Activated CD8-positive, alpha-beta memory T cell treated with anti-CD3 and anti-CD28 coated beads, Interleukin-2, amount 50 U/mL, for 1 hour (primary cell): ENCODE data around the gene ALG1.
"Not testable (repeated sequence)": the region's sequence is repeated elsewhere in the genome, so short reads cannot be mapped to it uniquely, and the experiment has no call there.

Source experiments
- DNase-seq: peaks from one replicate; pipeline ENCODE4 v3.0.0-alpha.2; 2020; ENCODE audit errors: extremely low read depth

The ALG1 gene

DNA sequence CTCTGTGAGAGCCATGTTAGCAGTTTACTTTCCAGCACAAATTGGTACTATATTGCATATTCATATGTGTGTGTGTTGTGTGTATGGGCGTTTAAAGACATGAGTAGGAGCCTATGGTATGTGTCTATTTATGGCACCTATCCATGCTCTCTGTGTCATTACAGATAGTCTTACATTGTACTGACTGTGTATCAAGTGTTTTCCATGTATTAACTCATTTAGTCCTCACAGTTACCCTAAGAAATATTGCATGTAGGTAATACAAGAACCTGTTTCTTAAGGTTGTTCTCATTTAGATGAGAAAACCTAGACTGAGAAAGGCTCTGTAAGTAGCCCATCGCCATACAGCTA lies 1.6 kb downstream of the ALG1 start:
- DNase-seq, result no peak

DNA sequence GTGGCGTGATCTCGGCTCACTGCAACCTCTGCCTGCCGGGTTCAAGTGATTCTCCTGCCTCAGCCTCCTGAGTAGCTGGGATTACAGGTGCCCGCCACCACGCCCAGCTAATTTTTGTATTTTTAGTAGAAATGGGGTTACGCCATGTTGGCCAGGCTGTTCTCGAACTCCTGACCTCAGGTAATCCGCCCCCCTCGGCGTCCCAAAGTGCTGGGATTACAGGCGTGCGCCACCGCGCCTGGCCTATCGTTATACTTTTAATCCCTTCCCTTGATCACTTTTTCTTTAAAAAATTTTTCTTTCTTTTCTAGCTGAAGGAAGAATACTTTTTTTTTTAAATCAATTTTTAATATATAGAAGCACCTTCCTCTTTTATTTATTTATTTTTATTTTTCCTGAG lies 2.1 kb downstream of the ALG1 start:
- DNase-seq, result not testable (repeated sequence)

DNA sequence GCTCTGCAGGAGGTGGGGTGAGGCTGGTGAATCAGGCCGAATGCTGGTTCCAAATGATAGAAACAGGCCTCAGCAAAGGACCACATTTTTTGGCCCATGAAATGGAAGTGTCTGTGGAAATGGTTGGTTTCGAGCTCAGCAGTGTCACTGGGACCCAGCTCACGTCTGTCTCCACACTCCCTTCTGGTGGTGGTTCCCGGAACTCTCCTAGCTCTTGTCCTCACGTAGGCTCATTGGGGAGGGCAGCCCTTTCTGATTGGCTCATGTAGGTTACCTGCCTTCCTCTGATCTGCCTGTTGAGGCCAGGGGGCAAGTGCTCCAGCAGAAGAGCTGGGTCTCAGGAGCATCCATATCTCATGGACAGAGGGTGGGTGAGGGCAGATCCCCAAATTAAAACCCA lies 4.0 kb downstream of the ALG1 start:
- no peak for DNase-seq

DNA sequence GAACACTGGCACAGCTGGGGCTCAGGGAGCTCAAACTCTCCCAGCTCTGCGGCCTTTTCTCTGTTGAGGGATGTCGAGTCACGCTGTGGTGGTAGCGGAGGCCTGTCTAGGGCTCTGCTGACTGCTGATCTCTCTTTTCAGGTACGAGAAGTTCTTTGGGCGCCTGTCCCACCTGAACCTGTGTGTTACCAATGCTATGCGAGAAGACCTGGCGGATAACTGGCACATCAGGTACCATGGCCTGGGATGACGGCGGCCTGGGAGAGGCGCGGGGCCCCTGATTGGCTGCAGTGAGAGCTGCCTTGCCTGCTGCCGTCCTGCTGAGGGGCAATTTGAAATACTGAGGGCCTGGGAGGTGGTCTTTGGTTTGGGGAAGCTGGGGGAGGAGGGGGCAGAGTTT lies 5.7 kb downstream of the ALG1 start:
- no peak for DNase-seq

DNA sequence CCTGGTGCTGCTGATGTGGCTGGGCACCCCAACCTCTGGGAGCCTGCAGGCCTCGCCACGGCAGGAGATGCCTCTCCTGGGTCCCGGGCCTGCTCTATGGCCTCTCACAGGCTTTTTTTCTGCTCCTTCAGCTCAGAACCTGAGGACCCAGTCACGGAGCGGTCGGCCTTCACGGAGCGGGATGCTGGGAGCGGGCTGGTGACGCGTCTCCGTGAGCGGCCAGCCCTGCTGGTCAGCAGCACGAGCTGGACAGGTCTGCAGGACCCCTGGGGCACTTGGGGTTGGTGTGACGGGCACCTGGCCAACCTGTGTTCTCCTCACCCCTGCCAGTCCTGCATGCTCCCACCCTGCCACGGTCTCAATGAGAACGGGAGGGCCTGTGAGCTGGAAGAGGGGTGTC lies 7.0 kb downstream of the ALG1 start:
- no peak for DNase-seq

DNA sequence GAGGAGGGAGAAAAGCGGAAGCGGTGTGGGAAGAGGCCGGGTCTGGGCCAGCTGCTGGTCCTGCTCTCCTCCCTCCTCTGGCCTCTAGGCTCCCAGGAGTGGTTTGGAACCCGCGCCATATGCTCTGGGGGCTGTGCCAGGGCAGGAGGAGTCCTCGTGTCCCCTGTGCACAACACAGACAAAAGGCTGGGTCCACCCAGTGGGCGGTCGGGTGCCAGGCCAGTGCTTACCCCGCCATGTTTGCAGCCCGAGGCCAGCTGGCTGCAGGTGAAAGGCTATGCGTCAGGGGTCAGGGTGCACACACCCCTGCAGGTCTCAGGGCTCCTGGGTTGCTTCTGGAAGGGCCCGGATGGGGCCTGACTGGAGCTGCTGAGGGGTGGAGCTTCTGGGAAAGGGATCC lies 8.8 kb downstream of the ALG1 start:
- not testable (repeated sequence) for DNase-seq

DNA sequence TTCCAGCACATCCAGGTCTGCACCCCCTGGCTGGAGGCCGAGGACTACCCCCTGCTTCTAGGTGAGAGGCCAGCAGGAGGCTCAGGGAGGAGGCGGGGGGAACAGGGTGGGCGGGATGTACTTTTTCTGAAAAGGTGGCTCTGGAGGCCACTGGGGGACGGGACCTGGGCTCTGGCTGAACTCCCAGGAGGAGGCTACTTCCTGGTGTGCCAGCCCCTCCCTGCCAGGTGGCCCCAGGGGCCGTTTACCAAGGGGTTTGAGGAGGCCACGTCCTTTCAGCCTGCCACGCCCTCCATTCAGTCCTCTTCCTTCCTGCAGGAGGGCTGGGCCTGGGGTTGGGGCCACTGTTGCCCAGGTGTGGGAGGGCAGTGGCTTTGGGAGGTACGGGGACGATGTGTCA lies 9.4 kb downstream of the ALG1 start:
- DNase-seq, result not testable (repeated sequence)

DNA sequence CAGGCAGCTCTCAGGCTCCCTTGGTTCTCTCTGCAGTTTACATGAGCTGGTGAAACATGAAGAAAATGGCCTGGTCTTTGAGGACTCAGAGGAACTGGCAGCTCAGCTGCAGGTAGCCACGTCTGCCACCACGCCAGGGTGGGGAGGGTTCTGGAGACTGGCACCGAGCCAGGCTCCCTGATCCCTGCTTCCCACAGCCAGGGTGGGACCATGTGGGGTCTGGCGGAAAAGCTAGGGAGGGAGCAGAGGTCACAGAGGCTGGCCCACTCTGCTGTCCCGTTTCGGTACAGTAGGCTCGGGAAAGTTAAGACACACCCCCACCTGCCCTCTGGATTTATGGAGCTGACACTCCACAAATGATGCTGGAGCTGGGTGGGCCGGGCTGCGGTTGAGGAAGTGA lies 12.0 kb downstream of the ALG1 start:
- DNase-seq, result not testable (repeated sequence)

DNA sequence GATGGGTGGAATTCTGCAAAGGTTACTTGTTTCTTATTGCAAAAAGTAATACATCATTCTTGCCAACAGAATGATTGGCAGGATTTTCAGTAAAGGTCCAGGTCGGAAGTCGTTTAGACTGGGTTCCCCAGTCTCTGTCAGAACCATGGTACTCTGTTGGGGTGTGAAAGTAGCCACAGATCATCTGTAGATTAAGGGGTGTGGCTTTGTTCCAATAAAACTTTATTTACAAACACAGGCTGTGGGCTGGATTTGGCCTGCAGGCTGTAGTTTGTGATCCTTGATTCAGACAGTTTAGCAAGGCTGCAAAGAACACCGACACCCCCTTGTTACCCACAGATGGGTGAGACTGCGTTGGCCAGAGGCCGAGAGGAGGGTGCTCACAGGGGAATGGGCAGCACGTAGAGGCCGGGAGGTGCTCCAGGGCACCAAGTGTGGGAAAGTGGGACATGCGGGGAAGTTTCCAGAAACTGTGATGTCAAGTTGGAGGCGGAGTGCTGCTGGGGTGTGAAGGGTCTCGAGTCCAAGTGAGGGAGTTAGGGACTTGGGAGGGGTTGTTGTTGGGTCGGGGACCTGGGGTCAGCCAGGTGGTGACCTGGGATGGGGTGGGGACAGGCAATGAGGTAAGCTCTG lies 12.6 kb downstream of the ALG1 start:
- DNase-seq, result not testable (repeated sequence)

DNA sequence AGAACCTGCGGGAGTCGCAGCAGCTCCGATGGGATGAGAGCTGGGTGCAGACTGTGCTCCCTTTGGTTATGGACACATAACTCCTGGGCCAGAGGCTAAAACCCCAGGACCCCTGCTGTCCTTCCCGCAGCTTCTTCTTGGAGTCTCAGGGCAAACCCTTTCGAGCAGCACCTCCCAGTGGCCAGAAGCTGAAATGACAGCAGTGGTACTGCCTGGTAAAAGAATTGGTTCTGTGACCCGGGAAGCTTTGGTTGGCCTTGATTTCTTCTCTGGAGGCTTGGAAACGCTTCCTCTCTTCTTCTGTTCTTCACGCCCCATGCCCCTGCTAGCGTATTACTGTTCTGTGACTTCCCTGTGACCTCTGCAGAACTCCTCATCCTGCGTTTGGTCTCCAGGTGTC lies 13.2 kb downstream of the ALG1 start:
- not testable (repeated sequence) for DNase-seq

DNA sequence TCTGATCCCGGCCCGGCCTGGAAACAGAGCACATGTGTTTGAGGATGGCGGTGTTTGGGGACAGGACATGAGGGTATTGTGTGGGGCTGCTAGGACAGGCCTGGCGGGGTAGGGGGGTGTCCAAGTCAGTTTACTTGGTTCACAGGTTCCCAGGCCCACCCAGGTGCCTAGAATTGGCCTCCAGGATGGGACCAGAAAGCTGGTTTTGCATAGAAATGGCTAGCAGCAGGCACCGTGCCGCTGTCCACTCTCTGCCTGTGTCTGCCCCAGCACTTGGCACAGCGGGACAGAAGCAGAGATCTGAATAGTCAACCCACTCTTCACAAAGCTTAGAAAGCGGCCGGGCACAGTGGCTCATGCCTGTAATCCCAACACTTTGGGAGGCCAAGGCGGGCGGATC lies 14.1 kb downstream of the ALG1 start:
- not testable (repeated sequence) for DNase-seq

DNA sequence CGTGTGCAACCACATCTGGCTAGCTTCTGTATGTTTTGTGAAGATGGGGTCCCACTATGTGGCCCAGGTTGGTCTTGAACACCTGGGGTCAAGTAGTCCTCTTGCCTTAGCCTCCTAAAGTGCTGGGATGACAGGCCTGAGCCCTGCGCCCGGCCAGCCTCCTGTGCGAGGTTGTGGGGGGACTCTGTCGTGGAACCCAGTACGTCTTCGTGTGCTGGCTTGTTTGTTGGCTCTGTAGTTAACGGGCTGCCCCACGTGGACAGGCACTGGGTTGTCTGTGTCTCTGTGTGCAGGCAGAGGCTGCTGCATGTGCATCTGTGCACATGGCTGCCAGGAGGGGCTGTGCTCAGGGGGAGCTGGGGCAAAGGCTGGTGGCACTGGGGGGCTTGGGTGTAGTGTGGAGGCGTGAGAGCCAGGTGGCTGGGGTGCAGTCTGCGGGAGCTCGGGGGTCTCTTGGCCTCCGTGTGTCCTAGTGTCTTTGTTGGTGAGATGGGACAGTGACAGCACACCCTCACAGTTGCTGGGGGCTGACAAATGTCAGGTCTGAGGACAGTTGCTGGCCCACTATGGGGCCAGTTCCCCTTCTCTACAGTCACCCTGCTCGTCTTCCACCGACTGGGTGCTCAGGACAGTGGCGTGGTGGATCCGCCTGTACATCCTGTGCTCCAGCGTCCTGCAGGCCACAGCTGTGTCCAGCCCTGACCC lies 16.6 kb downstream of the ALG1 start:
- DNase-seq, result not testable (repeated sequence)

DNA sequence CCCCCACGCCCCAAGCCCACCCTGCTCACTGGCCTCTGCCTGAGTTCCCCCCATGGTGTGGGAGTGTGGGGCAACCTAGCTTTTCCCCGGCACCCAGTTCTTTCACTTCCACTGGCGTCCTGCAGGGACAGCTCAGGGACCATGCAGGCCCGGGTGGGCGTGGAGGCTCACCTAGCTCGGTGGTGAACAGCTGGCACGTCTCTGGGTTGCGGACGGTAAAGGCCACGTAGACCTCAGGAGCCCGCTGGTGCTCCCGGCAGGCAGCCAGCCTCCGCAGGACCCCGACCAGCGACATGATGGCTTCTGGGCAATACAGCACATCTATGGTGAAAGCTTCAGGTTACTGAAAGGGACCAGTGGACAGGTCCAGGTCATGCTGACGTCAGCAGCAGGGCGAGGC lies 17.3 kb downstream of the ALG1 start:
- DNase-seq, result not testable (repeated sequence)

DNA sequence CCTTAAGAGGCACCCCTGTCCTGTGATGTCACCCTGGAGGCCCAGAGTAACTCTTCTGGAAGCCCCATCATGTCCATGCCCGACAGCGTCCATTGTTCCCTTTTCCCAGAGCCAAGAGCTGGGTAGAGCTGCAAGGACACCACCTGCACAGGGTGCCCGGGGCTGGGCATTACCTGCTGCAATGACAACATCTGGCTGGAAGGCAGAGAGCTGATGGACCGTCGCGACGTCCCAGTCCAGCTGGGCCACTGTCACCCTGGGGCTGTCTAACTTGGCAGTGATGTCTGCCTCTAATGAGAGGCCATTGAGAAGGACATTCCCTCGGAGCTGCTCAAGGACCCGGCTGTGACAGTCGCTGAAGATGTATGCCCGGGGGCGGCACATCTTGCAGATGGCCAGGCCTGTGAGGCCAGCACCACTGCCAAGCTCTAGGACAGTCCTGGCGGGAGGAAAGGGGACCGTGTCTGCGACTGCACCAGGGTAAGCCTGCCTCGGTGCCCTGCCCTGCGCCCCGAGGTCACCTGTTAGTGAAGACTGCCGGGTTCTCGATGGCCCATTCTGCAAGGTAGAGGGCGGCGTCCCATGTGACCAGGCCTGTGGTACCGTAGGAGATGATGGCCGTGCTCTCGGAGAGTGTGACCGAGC lies 18.4 kb downstream of the ALG1 start:
- not testable (repeated sequence) for DNase-seq

DNA sequence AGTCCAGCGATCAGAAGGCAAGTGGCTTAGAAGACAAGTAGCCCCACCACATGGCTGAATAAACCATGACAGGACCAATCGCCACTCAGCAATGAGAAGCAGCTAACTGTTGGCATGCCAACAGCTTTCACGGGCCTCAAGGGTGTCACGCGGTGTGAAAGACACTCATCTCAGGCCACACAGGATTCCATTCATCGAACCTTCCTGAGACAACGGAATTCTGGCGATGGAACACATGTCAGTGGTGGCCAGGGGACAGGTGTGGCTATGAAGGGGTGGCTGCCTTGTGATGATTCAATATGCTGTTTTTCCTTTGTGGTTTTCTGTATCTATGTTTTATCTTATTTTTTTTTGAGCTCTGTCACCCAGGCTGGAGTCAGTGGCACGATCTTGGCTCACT lies 18.9 kb downstream of the ALG1 start:
- DNase-seq, result not testable (repeated sequence)

DNA sequence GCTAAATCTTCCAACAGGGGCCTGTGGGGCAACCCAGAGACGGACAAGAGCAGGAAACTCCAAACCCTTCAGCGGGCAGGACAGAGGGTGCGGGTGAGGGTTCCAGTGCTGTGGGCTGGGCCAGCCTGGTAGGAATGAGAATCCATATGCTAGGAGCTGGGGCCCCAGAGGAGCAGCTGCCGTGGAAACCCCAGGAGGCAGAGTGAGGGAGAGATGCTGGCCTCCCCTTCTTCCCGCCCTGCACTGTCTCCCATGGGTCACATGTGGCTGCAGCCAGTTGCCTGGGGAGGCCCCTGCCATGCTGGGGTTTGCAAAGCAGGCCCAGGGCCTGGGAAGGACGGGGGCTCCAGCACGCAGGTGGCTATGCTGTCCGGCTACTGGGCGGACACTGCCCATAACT lies 21.4 kb downstream of the ALG1 start:
- not testable (repeated sequence) for DNase-seq

DNA sequence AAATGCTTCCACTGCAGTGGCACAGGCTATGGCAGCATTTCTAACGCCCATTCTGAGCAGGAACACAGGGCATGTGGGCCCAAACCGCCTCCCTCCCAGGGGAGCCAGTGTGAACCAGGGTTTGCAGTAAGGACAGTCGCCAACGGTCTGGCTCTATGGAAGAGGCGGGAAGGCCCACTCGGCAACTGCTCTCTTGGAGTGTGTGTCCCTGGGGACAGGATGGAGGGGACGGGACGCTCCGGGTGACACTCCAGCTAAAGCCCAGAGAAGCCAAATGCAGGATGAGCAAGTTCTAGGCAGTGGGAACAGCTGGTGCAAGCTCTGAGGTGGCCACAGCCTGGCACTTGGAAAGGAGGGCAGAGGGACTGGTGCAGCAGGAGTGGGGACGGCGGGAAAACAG lies 22.1 kb downstream of the ALG1 start:
- DNase-seq, result not testable (repeated sequence)

DNA sequence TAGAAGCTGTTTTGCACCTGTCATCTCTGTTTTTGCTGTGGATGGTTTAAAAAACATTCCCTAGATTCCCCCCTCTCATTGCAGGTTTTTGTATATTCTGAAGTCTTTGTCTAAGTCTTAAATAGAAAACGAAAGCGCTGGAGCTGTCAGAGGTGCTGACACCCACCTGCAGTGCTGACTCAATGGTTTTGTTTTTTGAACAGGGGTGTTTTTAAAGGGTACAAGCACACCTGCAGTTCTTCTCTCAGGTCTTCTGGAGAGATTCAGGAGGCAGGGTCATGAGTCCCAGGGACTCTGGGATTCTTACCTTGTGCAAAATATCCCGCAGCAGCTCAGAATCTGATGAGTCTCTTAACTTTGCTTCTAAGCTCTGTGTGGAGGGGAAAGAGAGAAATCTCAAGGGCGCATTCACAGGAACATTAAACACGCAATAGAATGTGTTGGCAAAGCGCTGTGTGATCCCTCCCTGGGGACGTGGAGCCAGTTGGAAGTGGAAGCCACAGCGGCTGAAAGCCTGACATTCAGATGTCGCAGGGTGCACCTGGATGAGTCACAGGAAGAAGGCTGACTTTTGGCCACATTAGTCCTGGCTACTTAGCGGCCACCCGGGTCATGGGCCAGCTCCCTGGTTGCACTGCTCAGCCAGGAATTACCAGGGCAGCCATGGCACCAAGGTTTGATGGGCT lies 23.6 kb downstream of the ALG1 start:
- DNase-seq, result not testable (repeated sequence)

DNA sequence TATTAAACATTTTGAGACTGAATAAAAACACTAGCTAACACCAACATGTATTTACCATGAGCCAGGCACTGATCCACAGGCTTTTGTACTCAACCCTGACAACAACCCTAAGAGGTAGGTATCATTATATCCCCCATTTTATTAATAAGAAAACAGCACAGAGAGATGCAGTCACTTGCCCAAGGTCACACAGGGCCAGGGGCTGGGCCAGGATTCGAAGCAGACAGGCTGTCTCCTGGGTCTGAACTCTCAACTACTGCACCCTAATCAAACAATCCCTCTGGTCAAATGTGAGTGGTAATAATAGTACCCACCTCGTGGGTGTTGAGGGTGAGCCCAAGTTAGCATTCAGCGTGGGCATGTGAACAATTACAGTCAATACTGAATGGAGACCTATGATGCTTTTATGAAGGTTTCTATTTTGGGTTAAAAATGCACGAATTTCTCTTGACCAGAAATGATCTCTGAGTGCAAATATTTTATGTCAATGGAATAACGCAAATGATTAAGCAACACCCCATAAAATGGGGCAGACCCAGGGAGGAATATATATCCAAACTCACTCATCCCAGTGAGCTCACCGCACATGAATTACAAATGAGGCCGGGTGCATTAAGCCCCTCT lies 24.9 kb downstream of the ALG1 start:
- DNase-seq, result not testable (repeated sequence)

DNA sequence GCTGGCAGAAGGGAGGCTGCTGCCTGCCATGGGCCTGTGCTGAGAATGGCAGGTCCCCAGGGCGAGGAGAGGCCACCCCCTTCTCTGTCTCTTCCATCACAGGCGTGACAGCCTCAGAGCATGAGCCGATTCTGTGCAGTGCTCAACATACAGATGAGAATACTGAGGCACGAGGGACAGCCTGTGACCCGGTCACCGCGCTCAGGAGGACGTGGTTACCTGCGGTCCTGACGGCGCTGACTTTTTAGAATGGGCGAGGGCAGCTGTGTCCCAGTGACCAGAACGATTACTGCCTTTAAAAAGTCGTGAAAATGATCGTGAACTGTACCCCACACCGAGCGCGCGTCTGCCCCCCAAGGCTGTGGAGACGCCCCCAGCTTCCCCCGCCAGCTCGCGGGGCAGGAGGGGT lies 25.4 kb downstream of the ALG1 start:
- DNase-seq, result not testable (repeated sequence)

DNA sequence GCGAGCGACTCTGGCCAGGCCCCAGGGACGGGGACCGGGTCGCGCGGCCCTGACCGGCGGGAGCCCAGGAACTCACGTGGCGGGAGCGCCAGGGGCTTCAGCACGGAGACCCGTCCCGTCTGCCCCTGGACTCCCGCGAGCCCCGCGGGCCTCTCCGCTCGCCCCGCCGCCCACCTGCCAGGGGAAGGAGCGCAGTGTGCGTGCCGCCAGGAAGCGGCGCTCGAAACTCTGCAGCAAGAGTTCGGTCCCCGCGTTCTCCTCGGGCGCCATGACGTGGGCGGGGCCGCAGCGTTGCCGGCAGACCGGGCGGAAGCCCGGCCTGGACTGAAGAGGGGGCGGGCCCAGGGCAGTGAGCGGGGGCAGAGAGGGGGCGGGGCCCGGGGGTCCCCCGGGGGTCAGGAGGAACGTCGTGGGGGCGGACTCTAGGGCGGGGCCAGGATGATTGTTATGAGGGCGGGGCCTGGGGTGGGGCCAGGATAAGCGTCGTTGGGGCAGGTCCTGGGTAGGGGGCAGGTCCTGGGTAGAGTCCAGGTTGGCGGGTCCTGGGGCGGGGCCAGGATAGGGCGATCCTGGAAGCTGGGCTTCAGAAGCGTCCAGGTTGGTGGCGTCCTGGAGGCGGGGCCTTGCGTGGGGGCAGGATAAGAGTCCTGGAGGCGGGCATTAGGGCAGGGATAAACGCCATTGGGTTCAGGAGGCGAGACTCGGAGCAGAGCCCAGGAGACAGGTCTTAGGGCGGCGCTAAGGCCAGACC lies 26.0 kb downstream of the ALG1 start, which contains the start of gene EEF2KMT:
Gene EEF2KMT, minus strand, starts transcription at position 326 of the 751 bp plus-strand sequence. Its CDS starts 56 bp downstream, at position 270.
- peak; percentile 85 for DNase-seq
